ENCODE data around the gene TPT1. TPM values are rescaled to one million over a fixed set of nuclear protein-coding genes. Genes with fewer than 3 reads are reported as not detected.

Gene TPT1
- total and polyA plus RNA-seq, 12 donors = 3,297 to 6,104 (median 3,852) TPM

- H3K27ac ChIP-seq = peak overlapping the region in 1 of 10 donors; percentile 24
- no peaks in the 10 kb centered on the region for H3K27me3 ChIP-seq
- no peak for DNase-seq
- WGBS, 2 donors = 22 to 30% methylated on average over 3 of the region's 3 CpGs
- peaks cover 0 to 30% (median 0%) of the 10 kb centered on the region in 9 donors for H3K36me3 ChIP-seq
- no peak for TF ChIP-seq CTCF (IDR thresholded peaks at IDR 0.05)
- no peak for ATAC-seq
- peaks cover 0 to 7% (median 0%) of the 10 kb centered on the region in 11 donors for H3K9me3 ChIP-seq
- no peak overlapping the region for H3K4me3 ChIP-seq
- intact Hi-C loops (cut with DNase I) = no loop called here
- peaks cover 5 to 43% (median 26%) of the 10 kb centered on the region in 9 donors for H3K4me1 ChIP-seq
These were observed 27.6 kb upstream of the TPT1 start for GRCh38 chr13:45368571-45368970.

GRCh38 chr13:45368005-45368404 is 27.0 kb upstream of the TPT1 start:
- peaks cover 0 to 11% (median 0%) of the 10 kb centered on the region in 11 donors for H3K9me3 ChIP-seq
- no peak overlapping the region for H3K4me3 ChIP-seq
- H3K36me3 ChIP-seq = peaks cover 0 to 35% (median 0%) of the 10 kb centered on the region in 9 donors
- ATAC-seq (no peak), DNase-seq (no peak)
- intact Hi-C loops (cut with DNase I) = no loop called here
- 86 to 92% methylated on average over 4 of the region's 4 CpGs for WGBS, 2 donors
- peak overlapping the region in 1 of 10 donors; percentile 39 for H3K27ac ChIP-seq
- H3K4me1 ChIP-seq = peaks cover 5 to 38% (median 26%) of the 10 kb centered on the region in 9 donors
- TF ChIP-seq CTCF (IDR thresholded peaks at IDR 0.05) = no peak
- no peaks in the 10 kb centered on the region for H3K27me3 ChIP-seq

GRCh38 chr13:45367358-45367757 is 26.4 kb upstream of the TPT1 start:
- Histone ChIP-seq H3K27ac (peak overlapping the region in 1 of 10 donors; percentile 39), H3K4me3 (no peak overlapping the region), H3K27me3 (no peaks in the 10 kb centered on the region), H3K4me1 (peaks cover 2 to 35% (median 23%) of the 10 kb centered on the region in 9 donors), H3K36me3 (peaks cover 0 to 41% (median 0%) of the 10 kb centered on the region in 9 donors), H3K9me3 (peaks cover 0 to 11% (median 0%) of the 10 kb centered on the region in 11 donors)
- 50 to 59% methylated on average over 2 of the region's 2 CpGs for WGBS, 2 donors
- intact Hi-C loops (cut with DNase I) = no loop called here
- TF ChIP-seq CTCF (IDR thresholded peaks at IDR 0.05) = no peak
- DNase-seq (peak in 1 of 2 donors; percentile 24), ATAC-seq (peak in 3 of 8 donors; percentile 38 to 57 (median 39))

- H3K36me3 ChIP-seq = peaks cover 0 to 51% (median 0%) of the 10 kb centered on the region in 9 donors
- WGBS, 2 donors = 95 to 98% methylated on average over 4 of the region's 4 CpGs
These were observed 24.5 kb upstream of the TPT1 start for GRCh38 chr13:45365558-45365885.

More at GRCh38 chr13:45365558-45365885, 24.5 kb upstream of the TPT1 start:
- DNase-seq = no peak
- H3K27ac ChIP-seq = no peak overlapping the region
- H3K4me3 ChIP-seq = no peak overlapping the region
- peaks cover 0 to 11% (median 0%) of the 10 kb centered on the region in 11 donors for H3K9me3 ChIP-seq
- intact Hi-C loops (cut with DNase I) = no loop called here
- H3K4me1 ChIP-seq = peaks cover 0 to 24% (median 14%) of the 10 kb centered on the region in 9 donors
- no peak for TF ChIP-seq CTCF (IDR thresholded peaks at IDR 0.05)
- no peak for ATAC-seq
- no peaks in the 10 kb centered on the region for H3K27me3 ChIP-seq

Measured in heart right ventricle (tissue), 16 donors.